HL-60 (cell line): ENCODE measurements around the gene RNF32.

Experiments used
- CTCF ChIP-seq: IDR thresholded peaks from one replicate; pipeline ENCODE4 v1.5.1; 2011; ENCODE audit warnings: low read length, control low read depth, inconsistent platforms; ENCODE audit not compliant: insufficient read depth
- GABPA ChIP-seq: IDR thresholded peaks from 2 replicates; pipeline ENCODE4 v1.6.1; 2012; ENCODE audit warnings: low read depth
- REST ChIP-seq: IDR thresholded peaks from 2 replicates; pipeline ENCODE4 v1.6.1; 2012; ENCODE audit warnings: low read depth; ENCODE audit not compliant: insufficient replicate concordance

- TF ChIP-seq GABPA (no peak), CTCF (no peak), REST (no peak)
Observed at GRCh38 chr7:156676263-156676662, 35.7 kb downstream of the RNF32 start.
